ENCODE data around the gene RFX1.

- TF ChIP-seq POLR2AphosphoS5 (IDR thresholded peaks at IDR 0.05; ENCODE audit: low read depth, low read length), result no peak
- no peak for TF ChIP-seq THAP7 (CRISPR knock-in tag; IDR thresholded peaks at IDR 0.05)
- TF ChIP-seq HIVEP1 (CRISPR knock-in tag; IDR thresholded peaks at IDR 0.05), result no peak
- TF ChIP-seq NR2C2 (CRISPR knock-in tag; IDR thresholded peaks at IDR 0.05; ENCODE audit: borderline replicate concordance), result no peak
Measured at GRCh38 chr19:13920524-13920923, 85.6 kb downstream of the RFX1 start.
